Ishikawa (cell line): ENCODE measurements around the gene NFKBIA.

Experiments
- CEBPB ChIP-seq: IDR thresholded peaks from 2 replicates; pipeline ENCODE4 v1.6.1; 2012
- EGR1 ChIP-seq: IDR thresholded peaks from 2 replicates; pipeline ENCODE4 v1.6.1; 2012
- EP300 ChIP-seq: IDR thresholded peaks from 2 replicates; pipeline ENCODE4 v1.6.1; 2012; ENCODE audit warnings: borderline replicate concordance
- RAD21 ChIP-seq: IDR thresholded peaks from 2 replicates; pipeline ENCODE4 v1.6.1; 2012; ENCODE audit warnings: low read depth
- TEAD4 ChIP-seq: IDR thresholded peaks from 2 replicates; pipeline ENCODE4 v1.6.1; 2012
- ZBTB7A ChIP-seq: IDR thresholded peaks from 2 replicates; pipeline ENCODE4 v1.6.1; 2012; ENCODE audit warnings: low read depth
- TF ChIP-seq, protein P1 (sequence below): IDR thresholded peaks from 2 replicates; pipeline ENCODE4 v1.6.1; 2012; ENCODE audit warnings: low read depth, mild to moderate bottlenecking
- TF ChIP-seq, protein P2 (sequence below): IDR thresholded peaks from 2 replicates; pipeline ENCODE4 v1.6.1; 2012

GRCh38 chr14:35405304-35405996 lies 901 bp upstream of the NFKBIA start:
- TF ChIP-seq EGR1 (no peak), RAD21 (no peak), CEBPB (no peak), EP300 (no peak), TEAD4 (no peak), ZBTB7A (no peak)
- TF ChIP-seq, protein P1, sequence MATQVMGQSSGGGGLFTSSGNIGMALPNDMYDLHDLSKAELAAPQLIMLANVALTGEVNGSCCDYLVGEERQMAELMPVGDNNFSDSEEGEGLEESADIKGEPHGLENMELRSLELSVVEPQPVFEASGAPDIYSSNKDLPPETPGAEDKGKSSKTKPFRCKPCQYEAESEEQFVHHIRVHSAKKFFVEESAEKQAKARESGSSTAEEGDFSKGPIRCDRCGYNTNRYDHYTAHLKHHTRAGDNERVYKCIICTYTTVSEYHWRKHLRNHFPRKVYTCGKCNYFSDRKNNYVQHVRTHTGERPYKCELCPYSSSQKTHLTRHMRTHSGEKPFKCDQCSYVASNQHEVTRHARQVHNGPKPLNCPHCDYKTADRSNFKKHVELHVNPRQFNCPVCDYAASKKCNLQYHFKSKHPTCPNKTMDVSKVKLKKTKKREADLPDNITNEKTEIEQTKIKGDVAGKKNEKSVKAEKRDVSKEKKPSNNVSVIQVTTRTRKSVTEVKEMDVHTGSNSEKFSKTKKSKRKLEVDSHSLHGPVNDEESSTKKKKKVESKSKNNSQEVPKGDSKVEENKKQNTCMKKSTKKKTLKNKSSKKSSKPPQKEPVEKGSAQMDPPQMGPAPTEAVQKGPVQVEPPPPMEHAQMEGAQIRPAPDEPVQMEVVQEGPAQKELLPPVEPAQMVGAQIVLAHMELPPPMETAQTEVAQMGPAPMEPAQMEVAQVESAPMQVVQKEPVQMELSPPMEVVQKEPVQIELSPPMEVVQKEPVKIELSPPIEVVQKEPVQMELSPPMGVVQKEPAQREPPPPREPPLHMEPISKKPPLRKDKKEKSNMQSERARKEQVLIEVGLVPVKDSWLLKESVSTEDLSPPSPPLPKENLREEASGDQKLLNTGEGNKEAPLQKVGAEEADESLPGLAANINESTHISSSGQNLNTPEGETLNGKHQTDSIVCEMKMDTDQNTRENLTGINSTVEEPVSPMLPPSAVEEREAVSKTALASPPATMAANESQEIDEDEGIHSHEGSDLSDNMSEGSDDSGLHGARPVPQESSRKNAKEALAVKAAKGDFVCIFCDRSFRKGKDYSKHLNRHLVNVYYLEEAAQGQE, result no peak
- TF ChIP-seq, protein P2, sequence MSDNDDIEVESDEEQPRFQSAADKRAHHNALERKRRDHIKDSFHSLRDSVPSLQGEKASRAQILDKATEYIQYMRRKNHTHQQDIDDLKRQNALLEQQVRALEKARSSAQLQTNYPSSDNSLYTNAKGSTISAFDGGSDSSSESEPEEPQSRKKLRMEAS, result no peak
